Neuronal stem cell (in vitro differentiated cells): ENCODE results near the gene ITGB1BP1.
A peak's percentile ranks its signal among the peaks of the same experiment; 100 is the strongest.

Source experiments
- DNase-seq: peaks from one replicate; pipeline ENCODE4 v3.0.0-alpha.2; 2013; ENCODE audit warnings: low spot score
- H2AFZ ChIP-seq: one replicate; pipeline ENCODE4 v1.6.1; 2013; ENCODE audit warnings: mild to moderate bottlenecking, low read length, inconsistent platforms
- H2AK5ac ChIP-seq: 2 replicates; pipeline ENCODE4 v1.6.1; 2013; ENCODE audit warnings: low read depth, mild to moderate bottlenecking, inconsistent platforms, low read length, moderate library complexity, mixed read lengths
- H2BK120ac ChIP-seq: 2 replicates; pipeline ENCODE4 v1.6.1; 2013; ENCODE audit warnings: low read depth, mild to moderate bottlenecking, inconsistent platforms, low read length, moderate library complexity, mixed read lengths
- H2BK12ac ChIP-seq: one replicate; pipeline ENCODE4 v1.6.1; 2013; ENCODE audit warnings: low read length, inconsistent platforms
- H2BK15ac ChIP-seq: 2 replicates; pipeline ENCODE4 v1.6.1; 2013; ENCODE audit warnings: mild to moderate bottlenecking, low read length, inconsistent platforms, mixed read lengths
- H2BK5ac ChIP-seq: one replicate; pipeline ENCODE4 v1.6.1; 2013; ENCODE audit warnings: inconsistent platforms, mild to moderate bottlenecking, low read length, moderate library complexity
- H3K14ac ChIP-seq: one replicate; pipeline ENCODE4 v1.6.1; 2013; ENCODE audit warnings: low read length, inconsistent platforms
- H3K18ac ChIP-seq: 2 replicates; pipeline ENCODE4 v1.6.1; 2013; ENCODE audit warnings: low read length, inconsistent platforms
- H3K23ac ChIP-seq: 2 replicates; pipeline ENCODE4 v1.6.1; 2013; ENCODE audit warnings: low read depth, mild to moderate bottlenecking, mixed read lengths, low read length, inconsistent platforms; ENCODE audit not compliant: poor library complexity
- H3K27ac ChIP-seq: replicated peaks from 3 replicates; pipeline ENCODE4 v1.5.1; 2013; ENCODE audit warnings: low read length, inconsistent platforms
- H3K27me3 ChIP-seq, 3 experiments: 2 replicates each; pipeline ENCODE4 v1.6.1; 2013; ENCODE audit warnings: low read length in 3 of 3, mild to moderate bottlenecking in 2 of 3, inconsistent platforms in 1 of 3, low read depth in 1 of 3, mixed read lengths in 1 of 3, moderate library complexity in 1 of 3; ENCODE audit not compliant: control insufficient read depth in 3 of 3, insufficient read depth in 3 of 3
- H3K36me3 ChIP-seq, 2 donors: replicated peaks in 1 of 2; 2 replicates each; pipeline ENCODE4 v1.6.1; 2013; ENCODE audit warnings: low read length in 2 of 2; ENCODE audit not compliant: control insufficient read depth in 2 of 2, insufficient read depth in 2 of 2
- H3K4ac ChIP-seq: 2 replicates; pipeline ENCODE4 v1.6.1; 2013; ENCODE audit warnings: inconsistent platforms, mild to moderate bottlenecking, low read length, moderate library complexity
- H3K4me1 ChIP-seq, 2 donors: 1 replicate in 1 of 2; 2 replicates in 1 of 2; pipeline ENCODE4 v1.6.1; 2013; ENCODE audit warnings: low read length in 2 of 2, low read depth in 1 of 2; ENCODE audit not compliant: control insufficient read depth in 2 of 2, insufficient read depth in 1 of 2
- H3K4me2 ChIP-seq: one replicate; pipeline ENCODE4 v1.6.1; 2013; ENCODE audit warnings: mild to moderate bottlenecking, low read length, inconsistent platforms; ENCODE audit not compliant: insufficient read depth, poor library complexity, severe bottlenecking
- H3K4me3 ChIP-seq, 2 donors: 2 replicates each; pipeline ENCODE4 v1.5.1; 2013; ENCODE audit warnings: low read length in 2 of 2, mild to moderate bottlenecking in 2 of 2, inconsistent platforms in 1 of 2, moderate library complexity in 1 of 2
- H3K79me1 ChIP-seq: one replicate; pipeline ENCODE4 v1.6.1; 2013; ENCODE audit warnings: low read depth, mild to moderate bottlenecking, inconsistent platforms, low read length, moderate library complexity
- H3K9ac ChIP-seq: one replicate; pipeline ENCODE4 v1.6.1; 2013; ENCODE audit warnings: mild to moderate bottlenecking, low read depth, low read length, inconsistent platforms; ENCODE audit not compliant: poor library complexity
- H3K9me3 ChIP-seq, 2 donors: replicated peaks in 1 of 2; 2 replicates each; pipeline versions ENCODE3 to v1.6.1; 2013; ENCODE audit warnings: low read length in 2 of 2, mild to moderate bottlenecking in 2 of 2, inconsistent platforms in 1 of 2, low read depth in 1 of 2, mixed read lengths in 1 of 2, moderate library complexity in 1 of 2; ENCODE audit not compliant: control insufficient read depth in 2 of 2, insufficient read depth in 1 of 2
- H4K8ac ChIP-seq: one replicate; pipeline ENCODE4 v1.6.1; 2013; ENCODE audit warnings: low read depth, mild to moderate bottlenecking, inconsistent platforms, low read length, moderate library complexity
- H4K91ac ChIP-seq: one replicate; pipeline ENCODE4 v1.6.1; 2013; ENCODE audit warnings: low read length, low read depth, mild to moderate bottlenecking, inconsistent platforms; ENCODE audit not compliant: poor library complexity
- WGBS, 2 donors: extraction: QIAGEN DNeasy Blood & Tissue Kit; methylation state at CpG; one replicate each; pipeline ENCODE4 v1.1.7; 2013; ENCODE audit warnings: missing lambda C conversion rate in 2 of 2, mixed read lengths in 1 of 2; ENCODE audit not compliant: insufficient read length in 2 of 2, insufficient replicate concordance in 1 of 2; ENCODE audit errors: extremely low coverage in 2 of 2; 5-methylcytosine and 5-hydroxymethylcytosine counted together

Gene ITGB1BP1

DNA sequence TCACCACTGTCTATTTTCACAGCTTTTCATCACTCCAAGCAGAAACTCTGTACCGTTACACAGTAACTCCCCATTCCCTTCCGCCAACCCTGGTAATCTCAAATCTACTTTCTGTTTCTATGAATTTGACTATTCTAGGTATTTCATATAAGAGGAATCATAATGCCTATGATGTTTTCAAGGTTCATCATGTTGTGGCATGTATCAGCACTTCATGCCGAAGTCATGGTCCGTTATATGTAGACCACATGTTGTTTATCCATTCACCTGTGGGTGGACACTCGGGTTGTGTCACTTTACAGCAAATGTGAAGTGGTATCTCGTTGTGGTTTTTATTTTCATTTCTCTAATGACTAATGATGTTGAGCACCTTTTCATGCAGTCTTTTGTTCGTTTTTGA lies 21.8 kb upstream of the ITGB1BP1 start:
- DNase-seq = no peak
- H3K36me3 ChIP-seq = peaks cover 33 to 96% of the 10 kb centered on the region in 2 donors

DNA sequence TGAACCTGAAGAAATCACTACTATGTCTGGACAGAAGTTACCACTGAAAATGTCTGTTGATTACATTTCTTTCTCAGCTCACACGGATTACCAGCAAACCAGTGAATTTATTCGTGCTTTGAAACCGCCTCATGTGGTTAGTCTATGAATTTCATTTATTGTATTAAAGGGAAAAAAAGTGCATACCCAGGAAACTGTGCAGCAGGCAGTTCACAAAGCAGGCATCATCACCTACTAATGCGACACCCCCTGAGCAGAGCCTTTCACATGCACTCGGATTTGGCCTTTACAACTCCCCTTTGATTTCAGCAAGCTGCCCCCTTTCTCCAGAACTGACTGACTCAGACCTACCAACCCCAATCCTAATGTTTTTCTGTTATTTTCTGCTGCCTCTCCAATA lies 20.2 kb upstream of the ITGB1BP1 start:
- no CpG with 5 or more reads among the region's 5 CpGs for WGBS, 2 donors

More for the DNA sequence above, 21.8 kb upstream of the ITGB1BP1 start:
- H2BK120ac ChIP-seq = no peak overlapping the region
- H4K91ac ChIP-seq = no peak overlapping the region
- no peak overlapping the region for H2BK12ac ChIP-seq
- no peak overlapping the region for H2BK5ac ChIP-seq
- no peak overlapping the region for H2AFZ ChIP-seq
- H3K18ac ChIP-seq = no peak overlapping the region
- no peak overlapping the region for H3K9ac ChIP-seq
- no peak overlapping the region for H3K4me3 ChIP-seq
- H3K9me3 ChIP-seq = no peaks in the 10 kb centered on the region
- no peak overlapping the region for H3K4ac ChIP-seq
- H3K23ac ChIP-seq = no peak overlapping the region
- H3K14ac ChIP-seq = no peak overlapping the region
- H3K4me1 ChIP-seq = no peaks in the 10 kb centered on the region
- no CpG with 5 or more reads among the region's 7 CpGs for WGBS, 2 donors
- no peaks in the 10 kb centered on the region for H3K79me1 ChIP-seq
- H2AK5ac ChIP-seq = no peak overlapping the region
- H2BK15ac ChIP-seq = no peak overlapping the region
- H4K8ac ChIP-seq = no peak overlapping the region
- H3K27ac ChIP-seq = no peak overlapping the region
- H3K4me2 ChIP-seq = no peak overlapping the region
- no peaks in the 10 kb centered on the region for H3K27me3 ChIP-seq

GRCh38 chr2:9441556-9441955 lies 18.2 kb upstream of the ITGB1BP1 start:
- H3K4me1 ChIP-seq = no peaks in the 10 kb centered on the region
- no peak overlapping the region for H3K18ac ChIP-seq
- H2AK5ac ChIP-seq = no peak overlapping the region
- no peaks in the 10 kb centered on the region for H3K79me1 ChIP-seq
- H3K23ac ChIP-seq = no peak overlapping the region
- no peak overlapping the region for H3K9ac ChIP-seq
- H2AFZ ChIP-seq = no peak overlapping the region
- no peak for DNase-seq
- H3K27me3 ChIP-seq = no peaks in the 10 kb centered on the region
- no peak overlapping the region for H2BK15ac ChIP-seq
- peaks cover 39 to 96% of the 10 kb centered on the region in 2 donors for H3K36me3 ChIP-seq
- H3K9me3 ChIP-seq = peaks cover 0 to 2% of the 10 kb centered on the region in 2 donors
- no CpG with 5 or more reads among the region's 3 CpGs for WGBS, 2 donors
- no peak overlapping the region for H4K8ac ChIP-seq
- no peak overlapping the region for H3K4ac ChIP-seq
- no peak overlapping the region for H4K91ac ChIP-seq
- no peak overlapping the region for H2BK5ac ChIP-seq
- H3K27ac ChIP-seq = no peak overlapping the region
- H3K4me2 ChIP-seq = no peak overlapping the region
- no peak overlapping the region for H2BK120ac ChIP-seq
- H3K4me3 ChIP-seq = no peak overlapping the region
- peak overlapping the region; percentile 38 for H3K14ac ChIP-seq
- no peak overlapping the region for H2BK12ac ChIP-seq

More for the DNA sequence above, 20.2 kb upstream of the ITGB1BP1 start:
- H3K18ac ChIP-seq = no peak overlapping the region
- no peak overlapping the region for H3K14ac ChIP-seq
- H3K36me3 ChIP-seq = peaks cover 30 to 96% of the 10 kb centered on the region in 2 donors
- H3K4me1 ChIP-seq = no peaks in the 10 kb centered on the region
- H2BK15ac ChIP-seq = no peak overlapping the region
- no peak overlapping the region for H3K27ac ChIP-seq
- H2AK5ac ChIP-seq = no peak overlapping the region
- no peak overlapping the region for H3K9ac ChIP-seq
- H3K79me1 ChIP-seq = no peaks in the 10 kb centered on the region
- H4K91ac ChIP-seq = no peak overlapping the region
- H3K23ac ChIP-seq = no peak overlapping the region
- no peak overlapping the region for H2BK120ac ChIP-seq
- H3K27me3 ChIP-seq = no peaks in the 10 kb centered on the region
- H3K4me3 ChIP-seq = no peak overlapping the region
- no peaks in the 10 kb centered on the region for H3K9me3 ChIP-seq
- H2AFZ ChIP-seq = no peak overlapping the region
- H2BK12ac ChIP-seq = no peak overlapping the region
- H4K8ac ChIP-seq = no peak overlapping the region
- H3K4me2 ChIP-seq = no peak overlapping the region
- H2BK5ac ChIP-seq = no peak overlapping the region
- no peak overlapping the region for H3K4ac ChIP-seq
- no peak for DNase-seq

DNA sequence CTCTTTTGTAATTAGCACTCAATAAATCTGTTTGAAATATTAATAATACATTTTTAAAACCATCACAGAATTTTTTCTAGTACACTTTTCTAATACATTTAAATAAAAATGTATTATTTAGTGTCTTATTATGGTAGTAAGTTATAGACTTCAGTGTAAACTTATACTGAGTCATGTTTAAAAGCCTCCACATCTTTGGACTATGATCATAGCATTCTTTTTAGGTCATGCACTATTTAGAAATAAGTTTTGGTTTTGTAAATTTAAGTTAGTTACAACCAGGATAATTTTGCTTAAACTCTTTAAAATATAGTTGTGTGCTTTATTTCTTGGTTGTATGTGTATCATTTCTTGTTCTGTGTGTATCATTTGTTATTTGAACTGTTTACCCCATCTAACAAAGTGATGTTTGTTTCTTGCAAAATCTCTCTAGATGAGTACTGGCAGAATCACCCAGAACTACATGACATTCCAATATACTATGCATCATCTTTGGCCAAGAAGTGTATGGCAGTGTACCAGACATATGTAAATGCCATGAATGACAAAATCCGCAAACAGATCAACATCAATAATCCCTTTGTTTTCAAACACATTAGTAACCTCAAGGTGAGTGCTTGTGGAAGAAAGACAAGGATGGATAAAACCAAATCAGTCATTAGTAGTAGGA lies 16.9 kb upstream of the ITGB1BP1 start:
- H3K27ac ChIP-seq = no peak overlapping the region
- peaks cover 0 to 2% of the 10 kb centered on the region in 2 donors for H3K9me3 ChIP-seq
- H3K4me2 ChIP-seq = no peak overlapping the region

More for the DNA sequence above, 16.9 kb upstream of the ITGB1BP1 start:
- Histone ChIP-seq H3K14ac (no peak overlapping the region), H2BK15ac (no peak overlapping the region), H2AK5ac (no peak overlapping the region), H3K4ac (no peak overlapping the region), H3K27me3 (no peaks in the 10 kb centered on the region), H3K23ac (no peak overlapping the region), H4K8ac (no peak overlapping the region), H2AFZ (no peak overlapping the region), H3K9ac (no peak overlapping the region), H2BK5ac (no peak overlapping the region), H3K79me1 (no peaks in the 10 kb centered on the region), H3K18ac (no peak overlapping the region), H3K4me3 (no peak overlapping the region), H2BK120ac (no peak overlapping the region), H3K4me1 (no peaks in the 10 kb centered on the region), H2BK12ac (no peak overlapping the region), H3K36me3 (peaks cover 33 to 95% of the 10 kb centered on the region in 2 donors), H4K91ac (no peak overlapping the region)
- WGBS, 2 donors = no CpG with 5 or more reads among the region's 1 CpG
- no peak for DNase-seq
